Measurements from ENCODE around the gene DNAI2. TPM values are rescaled to one million over a fixed set of nuclear protein-coding genes. Genes with fewer than 3 reads are reported as not detected.

Gene DNAI2
- total and polyA plus RNA-seq, 8 donors = 0.77 to 6.6 (median 4.1) TPM; not detected in 1

GRCh38 chr17:74344658-74345057 is 70.6 kb downstream of the DNAI2 start:
- Histone ChIP-seq H3K9me3 (no peaks in the 10 kb centered on the region), H3K4me3 (no peak overlapping the region), H3K27me3 (peaks cover 0 to 74% of the 10 kb centered on the region in 2 donors), H3K4me1 (no peaks in the 10 kb centered on the region), H3K36me3 (no peaks in the 10 kb centered on the region), H3K27ac (no peak overlapping the region)
- no peak for TF ChIP-seq CTCF (IDR thresholded peaks at IDR 0.05)
- intact Hi-C loops (cut with DNase I) = no loop called here
- DNase-seq (no peak), ATAC-seq (no peak)

GRCh38 chr17:74345433-74346241 is 71.6 kb downstream of the DNAI2 start:
- Histone ChIP-seq H3K4me1 (no peaks in the 10 kb centered on the region), H3K9me3 (no peaks in the 10 kb centered on the region), H3K36me3 (no peaks in the 10 kb centered on the region), H3K27ac (no peak overlapping the region), H3K27me3 (peaks cover 0 to 77% of the 10 kb centered on the region in 2 donors), H3K4me3 (no peak overlapping the region)
- ATAC-seq = no peak
- DNase-seq = no peak
- intact Hi-C loops (cut with DNase I) = no loop called here
- TF ChIP-seq CTCF (IDR thresholded peaks at IDR 0.05) = no peak

- intact Hi-C loops (cut with DNase I) = no loop called here
- no peak overlapping the region for H3K4me3 ChIP-seq
- peaks cover 16 to 77% of the 10 kb centered on the region in 2 donors for H3K27me3 ChIP-seq
- H3K4me1 ChIP-seq = no peaks in the 10 kb centered on the region
- no peak overlapping the region for H3K27ac ChIP-seq
- H3K36me3 ChIP-seq = no peaks in the 10 kb centered on the region
- ATAC-seq = no peak
- TF ChIP-seq CTCF (IDR thresholded peaks at IDR 0.05) = no peak
- no peaks in the 10 kb centered on the region for H3K9me3 ChIP-seq
- DNase-seq = no peak
Observed at GRCh38 chr17:74347646-74348045, 73.6 kb downstream of the DNAI2 start.

- no peaks in the 10 kb centered on the region for H3K36me3 ChIP-seq
- intact Hi-C loops (cut with DNase I) = no loop called here
- ATAC-seq (no peak), DNase-seq (no peak)
- no peaks in the 10 kb centered on the region for H3K9me3 ChIP-seq
- no peak overlapping the region for H3K27ac ChIP-seq
- no peaks in the 10 kb centered on the region for H3K4me1 ChIP-seq
- peaks cover 24 to 77% of the 10 kb centered on the region in 2 donors for H3K27me3 ChIP-seq
- no peak overlapping the region for H3K4me3 ChIP-seq
- TF ChIP-seq CTCF (IDR thresholded peaks at IDR 0.05) = no peak
Observed at GRCh38 chr17:74349120-74349519, 75.1 kb downstream of the DNAI2 start.

GRCh38 chr17:74350486-74350885 is 76.5 kb downstream of the DNAI2 start:
- no peak overlapping the region for H3K27ac ChIP-seq
- H3K4me1 ChIP-seq = no peaks in the 10 kb centered on the region
- H3K27me3 ChIP-seq = peaks cover 32 to 81% of the 10 kb centered on the region in 2 donors
- H3K9me3 ChIP-seq = no peaks in the 10 kb centered on the region
- ATAC-seq (no peak), DNase-seq (no peak)
- no peak overlapping the region for H3K4me3 ChIP-seq
- H3K36me3 ChIP-seq = no peaks in the 10 kb centered on the region
- intact Hi-C loops (cut with DNase I) = loop anchor here in 1 of 2 donors (10.0 kb wide), 2 partner anchors 46 to 146 kb away; partner anchors contain the start of gene RPL38
- TF ChIP-seq CTCF (IDR thresholded peaks at IDR 0.05) = no peak
